GM21423 (cell line): ENCODE data around the gene ESPL1.

Experiments
- ATAC-seq: cut with Tn5 transposase; IDR thresholded peaks from one replicate; pipeline ENCODE4 v1.9.1; 2021; ENCODE audit warnings: mild to moderate bottlenecking, moderate library complexity; ENCODE audit not compliant: unreplicated experiment

The ESPL1 gene

DNA sequence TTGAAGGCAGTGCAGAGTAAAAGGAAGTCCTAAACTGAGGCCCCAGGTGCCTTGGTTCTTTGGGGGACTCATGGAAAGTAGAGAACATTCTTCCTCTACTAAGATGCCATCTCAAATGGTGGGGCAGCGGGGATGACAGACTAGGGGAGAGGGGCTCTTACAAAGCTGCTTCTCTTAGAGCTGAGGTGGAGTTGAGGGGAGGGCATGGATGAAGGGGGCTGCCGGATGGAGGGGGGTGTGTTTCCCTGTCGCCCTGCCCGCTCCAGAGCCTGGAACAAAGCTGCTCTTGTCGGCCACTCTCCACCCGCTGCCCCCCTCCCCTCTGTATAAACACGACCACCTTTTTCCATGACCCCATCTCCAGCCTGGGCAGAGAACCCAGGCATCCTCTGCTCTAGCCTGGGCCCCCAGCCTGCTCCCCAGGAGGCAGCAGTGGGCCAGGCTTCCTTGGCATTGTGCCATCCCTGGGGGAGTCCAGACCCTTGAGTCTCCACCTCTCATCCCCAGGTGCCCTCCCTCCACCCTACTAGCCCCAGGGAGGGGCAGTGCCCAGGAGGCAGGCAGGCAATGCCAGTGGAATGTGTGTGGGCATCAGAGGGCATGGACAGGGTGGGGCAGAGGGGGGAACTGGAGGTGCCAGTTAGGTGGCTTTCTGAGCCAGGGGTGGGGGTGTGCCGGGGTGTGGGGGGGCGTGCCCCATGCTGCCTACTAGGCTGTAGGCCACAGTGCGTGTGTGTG lies 37.8 kb upstream of the ESPL1 start:
- no peak for ATAC-seq

DNA sequence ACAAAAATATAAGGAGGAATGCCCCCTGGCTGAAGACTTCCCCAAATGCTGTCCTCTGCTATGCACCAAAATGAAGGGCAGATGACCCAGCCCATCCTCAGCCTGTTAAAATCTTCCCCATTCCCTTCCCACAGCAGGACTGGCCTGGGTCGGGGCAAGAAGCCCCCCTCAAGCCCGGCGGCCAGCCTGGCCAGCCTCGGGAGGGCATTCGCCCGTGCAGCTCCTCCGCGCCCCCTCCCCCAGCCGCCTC lies 36.5 kb upstream of the ESPL1 start:
- no peak for ATAC-seq

DNA sequence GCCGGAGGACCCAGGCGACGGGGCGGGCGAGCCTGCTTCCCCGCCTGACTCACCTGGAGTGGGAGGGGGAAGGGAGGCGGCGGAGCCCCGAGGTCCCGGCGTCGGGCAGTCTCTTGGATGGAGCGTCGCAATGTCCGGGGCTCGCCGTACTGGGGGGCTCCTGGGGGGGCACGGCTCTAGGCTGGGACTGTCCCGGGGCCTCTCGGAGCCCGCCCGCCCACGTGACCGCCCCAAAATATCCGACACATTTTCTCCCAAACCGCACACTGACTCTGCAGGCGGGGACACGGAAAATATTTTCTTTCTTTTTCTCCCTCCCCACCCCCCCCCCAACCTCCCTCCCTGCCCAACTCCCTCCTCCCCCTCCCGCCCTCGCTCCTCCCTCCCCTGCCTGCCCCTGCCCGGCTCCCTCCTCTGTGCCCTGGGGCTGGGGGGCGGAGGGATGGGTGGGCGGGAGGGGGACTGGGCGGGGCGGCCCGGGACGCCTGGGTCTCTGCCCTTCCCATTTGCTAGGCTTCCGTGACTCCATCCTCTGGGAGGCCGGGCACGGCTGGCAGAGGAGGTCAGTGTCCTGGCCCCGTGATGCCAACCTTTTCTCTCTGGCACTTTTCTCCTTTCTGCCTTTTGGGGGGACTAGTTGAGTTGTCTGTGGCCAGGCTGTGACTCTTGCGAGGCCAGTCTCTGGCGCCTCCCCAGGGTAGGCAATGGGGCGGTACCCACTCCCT lies 36.0 kb upstream of the ESPL1 start, which contains the start of gene RARG:
TSS of gene RARG (minus strand) at position 289 of the 725 bp plus-strand sequence. CDS start 4,664 bp downstream, outside the sequence.
- no peak for ATAC-seq

DNA sequence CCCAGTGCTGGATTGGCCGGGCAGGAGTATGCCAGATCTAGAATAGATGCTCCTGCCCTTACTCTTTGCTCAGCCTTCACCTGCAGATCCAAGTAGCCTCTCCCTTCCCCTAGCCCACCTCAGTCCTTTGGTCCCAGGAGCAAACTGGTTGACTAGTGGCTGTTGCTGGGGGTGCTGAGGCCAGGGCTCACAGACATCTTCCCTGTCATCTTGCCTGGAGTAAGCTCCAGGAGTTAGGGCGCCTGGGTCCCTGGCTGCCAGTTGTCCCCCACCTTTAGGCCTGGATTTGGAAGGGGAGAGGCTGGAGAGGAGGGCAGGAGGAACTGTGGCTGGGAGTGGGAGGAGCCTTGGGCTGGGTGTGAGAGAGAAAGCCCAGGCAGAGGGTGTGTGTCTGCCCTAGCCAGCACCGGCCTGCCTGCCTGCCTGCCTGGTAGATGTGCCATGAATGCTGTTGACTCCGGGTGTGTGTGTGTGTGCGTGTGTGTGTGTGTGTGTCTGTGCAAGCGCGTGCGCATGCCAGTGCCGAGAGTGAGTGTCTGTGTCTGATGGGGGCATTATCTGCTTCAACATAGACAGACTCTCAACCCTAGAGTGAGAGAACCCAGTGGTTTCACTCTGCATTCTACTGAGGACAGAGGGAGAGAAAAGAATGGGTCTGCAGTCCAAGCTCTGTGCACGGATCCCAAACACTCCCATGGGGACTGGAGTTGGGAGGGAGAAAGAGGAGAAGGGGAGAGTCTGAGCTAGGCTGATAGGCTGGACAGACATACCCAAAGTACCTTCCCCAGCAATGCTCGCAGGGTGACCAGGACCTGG lies 35.2 kb upstream of the ESPL1 start:
- ATAC-seq, result no peak

DNA sequence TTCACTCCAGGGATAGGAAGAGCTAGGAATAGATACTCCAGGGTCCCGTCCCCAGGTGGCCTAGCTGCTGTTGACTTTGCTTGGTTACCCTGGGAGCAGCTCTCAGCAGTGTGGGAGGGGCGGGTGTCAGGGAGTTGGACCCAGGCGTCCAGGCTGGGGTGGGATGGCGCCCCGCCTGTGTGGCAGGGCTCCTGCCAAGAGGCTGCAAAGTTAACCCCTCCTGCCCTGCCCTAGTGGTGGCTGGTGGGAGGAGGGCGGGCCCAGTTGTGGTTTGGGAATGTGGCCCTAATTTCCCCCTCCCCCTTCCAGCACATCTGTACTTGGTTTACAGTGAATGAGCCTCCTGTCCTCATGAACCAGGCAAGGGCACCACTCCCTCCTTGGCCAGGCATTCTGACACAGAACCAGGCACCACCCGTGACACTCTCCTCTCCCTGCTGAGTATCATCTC lies 34.4 kb upstream of the ESPL1 start:
- ATAC-seq, result no peak

DNA sequence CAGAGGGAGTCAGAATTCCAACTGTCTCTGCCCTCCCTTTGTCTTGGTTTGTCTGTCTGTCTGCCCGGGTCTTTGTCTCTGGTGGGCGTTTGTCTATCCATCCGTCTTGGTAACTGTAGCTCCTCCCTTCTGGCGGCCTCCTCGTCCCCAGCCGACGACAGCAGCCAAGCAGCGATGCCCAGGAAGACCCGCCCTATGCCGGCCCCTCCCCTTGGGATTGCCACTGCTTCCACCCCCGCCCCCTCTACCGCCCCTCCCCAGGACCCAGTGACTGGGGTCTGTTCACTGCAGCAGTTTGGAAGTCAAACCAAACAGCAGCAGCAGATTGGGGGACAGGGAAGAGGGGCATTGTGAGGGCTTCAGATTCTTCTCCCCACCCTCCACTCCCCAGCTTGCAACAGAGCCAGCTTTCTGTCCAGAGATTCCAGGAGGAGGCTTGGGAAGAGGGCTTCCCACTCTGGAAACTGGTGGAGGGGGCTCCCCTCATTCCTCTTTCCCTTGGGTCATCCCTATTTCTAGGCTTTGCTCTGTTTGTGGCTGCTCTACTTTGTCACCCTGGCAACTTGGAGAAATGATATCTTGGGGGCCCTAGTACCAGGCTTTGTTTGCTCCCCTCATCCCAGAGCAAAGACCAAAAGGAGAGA lies 33.7 kb upstream of the ESPL1 start:
- ATAC-seq, result no peak

DNA sequence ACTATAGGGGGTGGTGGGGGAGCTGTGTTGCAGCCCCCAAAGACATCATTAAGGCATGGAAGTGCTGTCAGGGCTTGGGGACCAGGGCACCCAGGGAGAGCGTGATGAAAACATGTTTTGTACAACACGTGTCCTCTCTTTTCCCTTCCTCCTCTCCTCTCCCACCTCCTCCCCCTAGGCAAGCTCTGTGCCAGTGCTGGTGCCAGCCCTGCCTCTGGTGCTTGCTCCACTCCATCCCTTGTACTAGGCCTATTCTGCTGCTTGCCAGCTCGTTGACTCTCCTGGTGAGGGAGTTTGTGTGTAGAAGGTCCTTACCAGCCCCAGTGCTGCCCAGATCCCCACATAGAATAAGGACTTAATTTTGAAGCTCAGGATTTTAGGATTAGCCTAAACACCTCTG lies 32.9 kb upstream of the ESPL1 start:
- no peak for ATAC-seq

DNA sequence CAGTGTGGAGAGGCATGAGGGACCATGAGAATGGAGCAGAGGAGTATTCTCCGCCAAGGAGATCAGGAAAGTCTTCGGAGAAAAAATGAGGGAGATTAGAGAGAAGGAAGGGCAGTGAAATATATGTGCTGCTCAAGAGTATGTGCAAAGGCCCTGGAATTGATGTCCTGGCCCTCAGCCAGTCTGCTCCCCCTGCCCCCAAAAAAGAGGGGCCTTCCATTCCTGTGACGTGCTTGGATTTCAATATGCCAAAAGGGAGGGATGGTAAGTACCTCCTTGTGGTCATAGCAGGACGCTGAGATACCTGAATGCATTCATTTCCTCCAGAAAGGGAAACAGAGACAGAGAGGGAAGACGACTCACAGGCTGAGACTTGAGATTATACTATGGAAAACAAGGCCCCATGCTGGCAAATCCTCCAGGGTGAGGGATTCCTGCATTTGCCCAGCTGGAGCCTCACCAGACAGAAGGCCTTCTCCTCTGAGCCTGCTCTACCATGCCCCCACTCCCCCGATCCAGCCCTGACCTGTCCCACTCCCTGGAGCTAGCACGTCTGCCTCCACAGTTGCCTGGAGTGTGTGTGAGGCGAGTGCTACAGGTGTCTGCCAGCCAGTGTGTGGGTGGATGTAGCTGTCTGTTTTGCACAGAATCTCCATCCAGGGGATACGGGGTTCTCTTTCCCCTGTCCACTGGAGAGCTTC lies 32.2 kb upstream of the ESPL1 start:
- ATAC-seq, result no peak

DNA sequence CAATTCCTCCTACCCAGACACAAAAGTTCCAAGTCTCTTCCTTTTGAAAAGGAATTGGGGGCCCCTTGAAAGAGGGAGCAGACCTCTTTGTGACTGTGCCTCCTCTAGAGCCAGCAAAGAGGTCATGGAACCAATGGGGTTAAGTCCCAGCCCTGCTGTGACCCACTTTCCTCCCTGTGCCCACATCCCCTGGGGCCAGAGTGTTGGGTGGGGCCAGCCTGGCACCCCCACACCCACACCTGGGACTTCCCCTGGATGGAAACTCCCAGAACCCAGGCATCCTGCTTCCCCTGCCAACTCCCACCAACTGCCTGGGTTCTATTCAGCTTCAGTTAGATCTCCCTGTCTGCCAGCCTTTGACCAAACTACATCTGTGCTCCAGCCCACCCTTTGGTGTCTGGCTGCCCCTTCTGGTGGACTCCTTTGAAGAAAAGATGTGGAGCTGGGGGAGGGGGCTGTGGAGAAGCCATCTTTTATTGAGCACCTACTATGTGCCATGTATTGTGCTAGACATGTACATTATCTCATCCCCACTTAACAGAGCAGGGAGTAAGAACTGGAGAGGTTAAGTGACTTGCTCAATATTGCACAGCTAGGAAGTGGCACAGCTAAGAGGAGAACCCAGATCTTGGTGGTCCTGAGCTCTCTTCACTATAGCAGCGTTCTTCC lies 31.5 kb upstream of the ESPL1 start:
- no peak for ATAC-seq

DNA sequence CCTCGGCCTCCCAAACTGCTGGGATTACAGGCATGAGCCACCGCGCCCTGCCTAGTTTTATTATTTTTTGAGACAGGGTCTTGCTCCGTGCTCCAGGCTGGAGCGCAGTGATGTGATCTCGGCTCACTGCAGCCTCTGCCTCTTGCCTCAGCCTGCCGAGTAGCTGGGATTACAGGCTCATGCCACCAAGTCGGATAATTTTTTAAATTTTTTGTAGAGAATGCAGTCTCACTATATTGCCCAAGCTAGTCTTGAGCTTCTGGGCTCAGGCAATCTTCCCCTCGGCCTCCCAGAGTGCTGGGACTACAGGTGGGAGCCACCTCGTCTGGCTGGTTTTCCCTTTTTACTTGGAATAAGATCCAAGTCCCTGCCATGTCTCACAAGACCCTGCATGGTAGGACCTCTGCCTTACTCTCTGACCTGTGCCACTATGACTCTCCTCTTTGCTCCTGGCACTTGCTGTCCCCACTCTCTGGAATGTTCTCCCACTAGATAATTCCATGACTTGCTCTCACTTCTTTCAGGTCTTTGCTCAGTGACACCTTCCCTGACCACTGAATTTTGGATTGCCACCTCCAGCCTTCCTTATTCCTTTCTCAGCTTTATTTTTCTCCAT lies 28.3 kb upstream of the ESPL1 start:
- ATAC-seq, result no peak

DNA sequence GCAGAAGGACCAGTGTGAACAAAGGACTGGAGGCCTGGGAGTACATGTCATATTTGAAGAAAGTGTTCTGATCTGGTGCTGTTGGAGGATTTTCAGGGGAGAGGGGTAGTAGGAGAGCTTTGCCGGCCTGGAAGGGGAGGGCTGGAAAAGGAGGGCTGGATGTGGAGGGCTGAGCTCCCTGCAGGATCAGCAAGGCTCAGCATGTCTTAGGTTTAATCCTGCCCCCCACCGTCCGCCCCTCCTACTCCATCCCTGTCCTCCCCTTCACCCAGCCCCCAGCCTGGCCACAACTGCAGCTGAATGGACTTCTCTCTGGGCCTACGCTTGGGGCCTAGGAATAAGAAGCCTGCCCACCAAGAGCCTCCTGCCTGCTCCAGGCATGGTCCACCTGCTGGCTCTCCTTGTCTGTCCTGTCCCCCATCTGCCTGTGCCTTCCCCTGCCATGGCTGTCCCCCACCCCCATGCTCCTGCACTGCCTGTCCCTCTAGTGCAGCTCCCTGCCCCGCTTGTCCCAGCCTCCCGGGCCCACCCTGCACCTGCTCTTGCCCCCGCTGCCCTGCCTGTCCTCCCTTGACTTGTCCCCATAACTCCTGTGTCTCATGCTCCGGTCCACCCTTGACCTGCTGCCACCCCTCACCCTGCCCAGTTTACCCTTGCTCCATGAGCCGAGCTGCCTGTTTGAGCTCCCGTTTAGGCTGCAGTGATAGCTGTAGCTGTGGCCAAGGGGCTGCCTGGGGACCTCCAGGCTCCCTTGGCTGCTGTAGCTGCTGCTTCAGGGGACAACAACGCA lies 26.3 kb upstream of the ESPL1 start:
- no peak for ATAC-seq

DNA sequence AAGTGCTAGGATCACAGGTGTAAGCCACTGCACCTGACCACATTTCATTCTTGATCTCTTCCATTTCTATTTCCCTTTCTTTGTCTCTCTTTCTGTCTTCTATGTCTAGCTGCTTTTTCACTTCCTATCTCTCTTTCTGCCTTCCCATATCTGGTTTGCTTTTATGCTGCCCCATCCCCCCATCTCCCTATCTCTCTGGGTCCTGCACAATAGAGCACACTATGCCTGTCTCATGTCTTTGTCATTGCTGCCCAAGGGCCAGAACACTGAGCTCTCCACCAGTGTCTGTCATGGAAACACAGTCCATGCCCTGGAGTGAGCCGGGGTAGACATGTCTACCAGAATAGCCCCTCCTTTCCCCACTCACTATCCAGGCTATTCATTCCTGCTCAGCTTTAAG lies 23.8 kb upstream of the ESPL1 start:
- ATAC-seq, result no peak

DNA sequence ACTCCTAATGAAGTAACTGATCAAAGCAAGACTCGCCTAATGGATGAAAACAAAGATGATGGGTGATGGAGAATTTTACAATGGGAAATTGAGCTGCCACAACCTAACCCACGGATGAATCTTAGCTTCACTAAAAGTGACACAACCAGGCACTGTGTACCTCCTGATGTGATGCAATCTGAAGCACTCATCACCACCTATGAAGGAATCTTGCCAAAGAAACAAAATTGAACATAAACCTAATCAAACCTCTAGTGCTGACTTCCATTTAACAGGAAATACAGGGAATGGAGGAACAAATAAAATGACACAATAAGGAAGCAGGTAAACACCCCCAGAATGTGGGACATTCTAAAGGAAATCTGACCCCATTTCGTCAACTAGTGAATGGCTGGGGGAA lies 22.8 kb upstream of the ESPL1 start:
- ATAC-seq, result no peak

DNA sequence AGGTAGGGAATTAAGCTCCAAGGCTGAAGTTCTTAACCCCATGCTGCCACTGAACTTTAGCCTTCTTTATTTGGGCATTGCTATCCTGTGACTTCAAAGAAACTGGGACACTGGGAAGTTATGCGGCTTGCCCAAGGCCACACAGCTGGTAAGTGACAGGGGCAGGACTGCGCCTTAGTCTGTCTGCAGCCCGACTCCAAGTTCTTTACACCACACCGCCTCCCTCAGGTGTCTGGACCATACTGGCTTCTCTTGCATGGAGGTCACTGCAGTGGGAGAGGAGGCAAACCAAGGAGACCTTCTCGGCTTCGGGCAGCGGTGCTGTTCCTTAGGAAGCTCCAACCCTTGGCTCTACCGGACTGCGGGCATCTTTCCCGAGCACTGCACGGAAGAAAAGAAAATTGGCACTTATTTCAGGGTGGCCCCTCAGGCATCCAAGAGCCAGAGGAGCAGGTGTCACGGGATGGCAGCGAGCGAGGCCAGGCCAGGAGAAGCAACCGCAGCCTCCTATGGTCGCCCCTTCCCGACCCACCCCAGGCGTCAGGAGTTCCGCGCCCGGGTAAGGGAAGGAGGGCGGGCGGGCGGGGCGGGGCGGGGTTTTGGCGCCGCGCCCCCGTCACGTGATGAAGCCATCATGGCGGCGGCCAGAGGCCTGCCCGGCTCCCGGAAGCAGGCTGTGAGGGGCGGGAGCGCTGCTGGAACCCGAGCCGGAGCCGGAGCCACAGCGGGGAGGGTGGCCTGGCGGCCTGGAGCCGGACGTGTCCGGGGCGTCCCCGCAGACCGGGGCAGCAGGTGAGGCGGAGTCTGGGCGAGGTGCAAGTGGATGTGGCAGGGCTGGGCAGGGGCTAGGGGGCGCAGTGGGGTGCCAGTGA lies 16.4 kb upstream of the ESPL1 start:
- peak; percentile 57 for ATAC-seq

DNA sequence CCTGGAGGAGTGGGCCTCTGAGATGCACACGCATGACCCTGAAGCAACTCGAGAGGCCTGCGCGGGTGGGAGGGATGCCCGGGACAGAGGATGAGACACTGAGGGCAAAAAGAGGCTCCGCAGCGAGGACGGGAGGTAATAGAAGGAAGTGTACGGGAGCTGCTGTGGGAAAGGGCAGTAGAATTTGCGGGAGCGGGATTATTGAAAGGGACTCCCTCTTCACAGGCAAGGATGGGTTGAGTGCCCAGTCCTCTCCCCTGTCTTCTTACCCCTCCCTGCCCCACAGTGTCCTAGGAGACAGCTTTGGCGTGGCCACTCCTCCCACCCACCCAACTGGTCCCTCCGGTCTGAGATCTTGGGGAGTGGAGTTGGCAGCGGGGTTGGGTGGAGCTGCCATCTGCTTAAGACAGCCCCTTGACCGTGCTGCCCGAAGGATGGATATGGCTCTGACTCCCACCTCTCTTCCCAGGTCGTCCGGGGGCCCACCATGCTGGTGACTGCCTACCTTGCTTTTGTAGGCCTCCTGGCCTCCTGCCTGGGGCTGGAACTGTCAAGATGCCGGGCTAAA lies 15.7 kb upstream of the ESPL1 start:
- no peak for ATAC-seq

DNA sequence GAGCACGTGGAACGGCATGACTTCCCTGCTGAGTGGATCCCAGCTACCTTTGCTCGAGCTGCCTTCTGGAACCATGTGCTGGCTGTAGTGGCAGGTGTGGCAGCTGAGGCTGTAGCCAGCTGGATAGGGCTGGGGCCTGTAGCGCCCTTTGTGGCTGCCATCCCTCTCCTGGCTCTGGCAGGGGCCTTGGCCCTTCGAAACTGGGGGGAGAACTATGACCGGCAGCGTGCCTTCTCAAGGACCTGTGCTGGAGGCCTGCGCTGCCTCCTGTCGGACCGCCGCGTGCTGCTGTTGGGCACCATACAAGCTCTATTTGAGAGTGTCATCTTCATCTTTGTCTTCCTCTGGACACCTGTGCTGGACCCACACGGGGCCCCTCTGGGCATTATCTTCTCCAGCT lies 14.8 kb upstream of the ESPL1 start:
- no peak for ATAC-seq

DNA sequence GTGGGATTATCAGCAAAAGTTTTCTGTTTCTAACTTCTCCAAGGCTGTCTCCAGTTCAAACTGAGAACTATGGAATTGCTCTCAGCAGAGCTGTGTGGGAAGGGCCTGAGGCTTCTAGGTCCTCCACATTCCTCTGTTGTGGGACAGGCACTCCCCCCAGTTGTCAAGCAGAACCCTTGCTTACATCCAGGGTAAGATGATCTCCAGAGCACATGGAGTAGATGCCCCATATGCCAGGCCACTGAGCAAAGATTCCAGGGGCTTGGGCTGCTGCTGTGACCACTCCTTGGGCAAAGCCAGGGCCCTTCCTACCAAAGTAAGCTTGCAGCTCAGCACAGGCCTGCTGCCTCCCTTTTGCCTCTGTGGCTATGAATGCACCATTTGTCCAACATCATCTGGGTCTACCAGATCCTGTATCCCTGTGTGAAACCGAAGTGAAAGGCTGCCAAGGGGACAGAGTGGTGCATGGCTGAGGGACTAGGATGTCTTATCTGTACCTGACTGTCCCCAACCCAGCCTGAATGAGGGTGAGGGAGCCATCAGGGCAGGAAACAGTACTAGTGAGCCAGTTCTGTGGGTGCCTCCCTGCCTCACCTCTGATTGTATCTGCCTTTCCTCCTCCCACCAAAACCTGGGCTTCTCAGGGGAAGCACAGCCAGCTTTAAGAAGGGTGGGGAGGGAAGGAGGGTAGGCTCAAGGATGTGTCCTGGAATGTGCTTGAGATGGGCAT lies 13.1 kb upstream of the ESPL1 start:
- ATAC-seq, result no peak
